ENCODE data around the gene ZBTB21. TPM values are rescaled to one million over a fixed set of nuclear protein-coding genes. Genes with fewer than 3 reads are reported as not detected.

Gene ZBTB21
- total RNA-seq, 6 donors from 2014 or later = 12.4 to 28.3 (median 16.7) TPM

DNA sequence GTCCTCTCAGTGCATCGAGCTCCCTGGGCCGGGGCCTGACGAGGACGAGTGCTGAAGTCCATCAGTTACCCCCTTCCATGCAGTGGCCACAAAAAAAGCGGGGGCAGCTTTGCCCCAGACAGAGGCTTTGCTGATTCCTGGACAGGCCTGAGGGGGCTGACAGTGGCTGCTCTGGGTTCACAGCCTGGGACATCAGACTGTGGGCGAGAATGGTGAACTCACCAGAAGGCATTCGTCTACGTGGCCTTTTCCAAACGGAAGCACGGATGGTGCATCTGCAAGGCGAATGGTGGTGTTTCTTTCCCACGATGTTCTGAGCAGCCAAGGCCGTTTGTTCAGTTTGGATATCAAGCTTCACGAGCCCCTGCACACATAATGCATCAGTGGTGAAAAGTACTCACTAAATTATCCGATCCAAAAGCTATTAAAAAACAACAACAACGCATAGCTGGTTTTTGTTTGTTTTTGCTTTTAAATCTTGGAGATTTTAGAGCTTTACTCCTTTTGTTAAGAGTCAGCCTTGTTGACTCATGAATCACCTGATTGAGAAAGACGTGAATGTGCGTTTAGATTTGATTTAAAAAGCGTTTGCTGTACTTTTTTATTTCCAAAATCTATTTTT is 6.3 kb upstream of the ZBTB21 start:
- 89% methylated on average over 13 to 18 of the region's 19 CpGs for WGBS, 2 donors
- Histone ChIP-seq H3K36me3 (no peaks in the 10 kb centered on the region), H3K27ac (no peak overlapping the region), H3K4me3 (no peak overlapping the region), H3K9me3 (no peaks in the 10 kb centered on the region), H3K4me1 (peaks cover 0 to 1% (median under 1%) of the 10 kb centered on the region in 4 donors), H3K27me3 (no peaks in the 10 kb centered on the region)
- TF ChIP-seq POLR2AphosphoS5 (IDR thresholded peaks at IDR 0.05) = no peak
- TF ChIP-seq EP300 (IDR thresholded peaks at IDR 0.05) = no peak
- TF ChIP-seq, protein P1, sequence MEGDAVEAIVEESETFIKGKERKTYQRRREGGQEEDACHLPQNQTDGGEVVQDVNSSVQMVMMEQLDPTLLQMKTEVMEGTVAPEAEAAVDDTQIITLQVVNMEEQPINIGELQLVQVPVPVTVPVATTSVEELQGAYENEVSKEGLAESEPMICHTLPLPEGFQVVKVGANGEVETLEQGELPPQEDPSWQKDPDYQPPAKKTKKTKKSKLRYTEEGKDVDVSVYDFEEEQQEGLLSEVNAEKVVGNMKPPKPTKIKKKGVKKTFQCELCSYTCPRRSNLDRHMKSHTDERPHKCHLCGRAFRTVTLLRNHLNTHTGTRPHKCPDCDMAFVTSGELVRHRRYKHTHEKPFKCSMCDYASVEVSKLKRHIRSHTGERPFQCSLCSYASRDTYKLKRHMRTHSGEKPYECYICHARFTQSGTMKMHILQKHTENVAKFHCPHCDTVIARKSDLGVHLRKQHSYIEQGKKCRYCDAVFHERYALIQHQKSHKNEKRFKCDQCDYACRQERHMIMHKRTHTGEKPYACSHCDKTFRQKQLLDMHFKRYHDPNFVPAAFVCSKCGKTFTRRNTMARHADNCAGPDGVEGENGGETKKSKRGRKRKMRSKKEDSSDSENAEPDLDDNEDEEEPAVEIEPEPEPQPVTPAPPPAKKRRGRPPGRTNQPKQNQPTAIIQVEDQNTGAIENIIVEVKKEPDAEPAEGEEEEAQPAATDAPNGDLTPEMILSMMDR (IDR thresholded peaks at IDR 0.05) = no peak
- no peak for TF ChIP-seq POLR2A (IDR thresholded peaks at IDR 0.05)
- ATAC-seq (ENCODE audit: low FRiP score in 2 of 2) = no peak
- no peak for DNase-seq

DNA sequence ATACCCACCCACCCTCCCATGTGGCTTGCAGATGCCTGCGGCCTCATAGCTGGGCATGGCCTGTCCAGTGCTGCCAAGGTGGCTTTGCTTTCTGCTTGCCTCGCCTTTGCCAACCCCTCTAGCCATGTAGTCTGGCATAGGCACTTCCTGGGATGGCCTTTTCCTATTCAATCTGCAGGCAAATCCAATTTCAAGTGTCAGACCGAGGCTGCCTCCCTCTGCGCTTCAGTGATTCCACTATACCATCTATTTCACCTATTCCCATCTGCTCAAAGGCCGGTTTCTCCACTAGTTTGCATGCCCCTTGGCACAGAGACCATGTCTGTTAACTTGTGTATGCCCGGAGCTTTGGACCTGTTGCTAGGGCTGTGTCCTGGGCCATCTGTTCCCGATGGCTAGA is 3.8 kb upstream of the ZBTB21 start:
- no peak overlapping the region for H3K4me3 ChIP-seq
- ATAC-seq (ENCODE audit: low FRiP score in 2 of 2) (no peak), DNase-seq (no peak)
- no peaks in the 10 kb centered on the region for H3K36me3 ChIP-seq
- no peak overlapping the region for H3K27ac ChIP-seq
- H3K9me3 ChIP-seq = no peaks in the 10 kb centered on the region
- TF ChIP-seq POLR2A (IDR thresholded peaks at IDR 0.05) = no peak
- TF ChIP-seq EP300 (IDR thresholded peaks at IDR 0.05) = no peak
- TF ChIP-seq POLR2AphosphoS5 (IDR thresholded peaks at IDR 0.05) = no peak
- TF ChIP-seq, protein P1 (IDR thresholded peaks at IDR 0.05) = no peak
- no peaks in the 10 kb centered on the region for H3K27me3 ChIP-seq
- peaks cover under 1 to 12% (median 6%) of the 10 kb centered on the region in 4 donors for H3K4me1 ChIP-seq
- WGBS, 2 donors = 81 to 86% methylated on average over 7 of the region's 7 CpGs

DNA sequence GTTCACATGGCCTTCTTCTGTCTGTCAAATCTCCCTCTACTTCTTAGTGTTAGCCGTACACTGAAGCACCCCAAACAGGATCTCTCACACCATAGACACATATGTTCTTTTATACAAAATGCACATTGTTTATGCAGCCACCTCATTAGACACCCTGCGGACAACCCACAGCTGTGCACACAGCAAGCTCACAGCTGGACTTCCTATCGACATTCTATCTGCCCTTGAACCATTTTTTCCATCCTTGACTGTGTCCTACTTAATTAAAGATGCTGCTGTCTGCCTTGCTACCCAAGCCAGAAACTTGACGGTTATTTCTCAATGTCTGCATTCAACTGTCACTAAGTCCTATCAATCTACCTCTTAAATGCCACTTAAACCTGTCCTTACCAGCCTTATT is 3.2 kb upstream of the ZBTB21 start:
- no peak for TF ChIP-seq POLR2A (IDR thresholded peaks at IDR 0.05)
- Histone ChIP-seq H3K27ac (no peak overlapping the region), H3K4me3 (no peak overlapping the region), H3K9me3 (no peaks in the 10 kb centered on the region), H3K27me3 (no peaks in the 10 kb centered on the region), H3K36me3 (no peaks in the 10 kb centered on the region), H3K4me1 (peaks cover 3 to 16% (median 12%) of the 10 kb centered on the region in 4 donors)
- ATAC-seq (ENCODE audit: low FRiP score in 2 of 2) = no peak
- DNase-seq = no peak
- WGBS, 2 donors = 82 to 86% methylated on average over 4 of the region's 4 CpGs

DNA sequence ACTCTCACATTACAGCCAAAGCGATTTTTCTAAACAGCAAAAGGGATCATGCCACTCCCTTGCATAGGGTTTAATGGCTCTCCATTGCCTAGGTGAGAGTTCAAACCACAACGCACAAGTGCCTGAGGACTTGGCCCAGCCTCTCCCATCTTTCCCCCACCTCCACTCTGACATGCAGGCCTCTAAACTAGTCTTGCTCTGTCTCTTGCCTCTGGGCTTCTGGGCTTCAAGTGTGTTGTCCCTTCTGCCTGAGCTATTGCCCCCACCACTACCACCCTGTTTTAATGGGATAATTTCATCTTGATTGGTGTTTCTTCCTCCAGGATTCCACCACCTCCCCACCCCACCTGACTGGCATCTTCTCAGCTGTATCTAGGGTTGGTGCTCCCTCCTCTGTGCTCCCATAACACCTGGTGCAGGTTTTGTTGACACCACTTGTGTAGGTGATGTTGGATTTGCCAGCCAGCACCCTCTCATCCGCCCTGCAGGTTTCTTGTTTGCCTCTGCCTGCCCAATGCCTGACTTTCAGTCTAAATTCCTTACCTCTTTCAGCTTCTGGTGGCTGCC is 2.7 kb upstream of the ZBTB21 start:
- 96 to 100% methylated on average over 3 of the region's 3 CpGs for WGBS, 2 donors
- TF ChIP-seq POLR2AphosphoS5 (IDR thresholded peaks at IDR 0.05) (no peak), POLR2A (IDR thresholded peaks at IDR 0.05) (no peak), EP300 (IDR thresholded peaks at IDR 0.05) (no peak)
- TF ChIP-seq, protein P1 (IDR thresholded peaks at IDR 0.05) = no peak
- Histone ChIP-seq H3K27ac (no peak overlapping the region), H3K27me3 (no peaks in the 10 kb centered on the region), H3K9me3 (no peaks in the 10 kb centered on the region), H3K36me3 (no peaks in the 10 kb centered on the region), H3K4me1 (peaks cover 3 to 16% (median 12%) of the 10 kb centered on the region in 4 donors), H3K4me3 (no peak overlapping the region)
- ATAC-seq (ENCODE audit: low FRiP score in 2 of 2) (no peak), DNase-seq (no peak)

DNA sequence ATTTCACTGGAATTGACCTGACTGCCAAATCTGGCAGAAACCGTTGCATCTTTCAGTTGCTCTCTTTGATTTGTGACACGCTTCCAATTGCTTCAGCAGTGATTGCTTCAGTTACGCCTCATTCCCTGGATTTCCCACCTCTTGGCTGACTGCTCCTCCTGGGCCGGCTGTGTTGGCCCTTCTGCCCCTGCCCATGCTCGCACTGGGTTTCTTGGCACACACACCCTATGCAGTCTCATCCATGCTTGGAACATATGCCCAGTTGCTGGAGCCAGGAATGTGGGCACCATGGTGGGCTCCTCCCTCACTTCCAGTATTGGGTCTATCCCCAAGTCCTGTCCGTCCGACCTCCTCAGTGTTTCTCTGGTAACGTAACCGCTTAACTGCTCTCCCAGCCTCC is 2.2 kb upstream of the ZBTB21 start:
- Histone ChIP-seq H3K27me3 (no peaks in the 10 kb centered on the region), H3K36me3 (no peaks in the 10 kb centered on the region), H3K4me1 (peaks cover 3 to 16% (median 12%) of the 10 kb centered on the region in 4 donors), H3K4me3 (no peak overlapping the region), H3K9me3 (no peaks in the 10 kb centered on the region), H3K27ac (no peak overlapping the region)
- DNase-seq = no peak
- 92 to 95% methylated on average over 9 of the region's 9 CpGs for WGBS, 2 donors
- no peak for ATAC-seq (ENCODE audit: low FRiP score in 2 of 2)
- TF ChIP-seq EP300 (IDR thresholded peaks at IDR 0.05) (no peak), POLR2A (IDR thresholded peaks at IDR 0.05) (no peak), POLR2AphosphoS5 (IDR thresholded peaks at IDR 0.05) (no peak)
- TF ChIP-seq, protein P1 (IDR thresholded peaks at IDR 0.05) = no peak

Data from upper lobe of left lung (tissue), 6 donors.